HEK293 (cell line): ENCODE data around the gene SEMA4F.
A peak's percentile ranks its signal among the peaks of the same experiment; 100 is the strongest.

ENCODE experiments used
- CTCF ChIA-PET: fragments of 350-600 bp; formaldehyde crosslinking; extraction: SDS; loops from one replicate; lab custom pipeline; 2021; ENCODE audit warnings: antibody characterized with exemption; lab: Yijun Ruan, JAX
- POLR2A ChIA-PET: fragments of 300-600 bp; formaldehyde crosslinking; extraction: SDS; loops from one replicate; lab custom pipeline; 2020; ENCODE audit warnings: antibody characterized with exemption, inconsistent platforms; lab: Yijun Ruan, JAX
- H3K27ac ChIP-seq: fragments of 200-500 bp; sonication (Bioruptor generic); 2 replicates; pipeline ENCODE4 v1.5.1; 2014; ENCODE audit warnings: low read depth, low read length, control low read depth, inconsistent platforms; ENCODE audit errors: extremely low read depth
- H3K36me3 ChIP-seq, 2 experiments: fragments of 200-500 bp in 1 of 2; sonication (Bioruptor generic) in 1 of 2; 1 replicate in 1 of 2; 2 replicates in 1 of 2; pipeline ENCODE4 v1.5.1; 2014 to 2017; ENCODE audit warnings: inconsistent platforms in 2 of 2, low read length in 2 of 2; ENCODE audit not compliant: control insufficient read depth in 2 of 2, insufficient read depth in 1 of 2
- H3K4me1 ChIP-seq: fragments of 200-500 bp; sonication (Bioruptor generic); 2 replicates; pipeline ENCODE4 v1.5.1; 2014; ENCODE audit warnings: mild to moderate bottlenecking, low read length, inconsistent platforms; ENCODE audit not compliant: control insufficient read depth, insufficient read depth
- H3K4me3 ChIP-seq: 2 replicates; pipeline ENCODE4 v1.5.1; 2011; ENCODE audit warnings: low read depth, mild to moderate bottlenecking, control low read depth, low read length, moderate library complexity
- H3K9me3 ChIP-seq: fragments of 200-500 bp; sonication (Bioruptor generic); 2 replicates; pipeline ENCODE4 v1.5.1; 2014; ENCODE audit warnings: low read depth, low read length, inconsistent platforms; ENCODE audit not compliant: control insufficient read depth, insufficient read depth
- EGR2 ChIP-seq: fragments of 450-650 bp; formaldehyde crosslinking; IDR thresholded peaks from 2 replicates; pipeline ENCODE4 v1.5.1; 2016; ENCODE audit warnings: low read depth, missing biosample characterization, missing genetic modification characterization
- GFI1B ChIP-seq: fragments of 450-650 bp; formaldehyde crosslinking; IDR thresholded peaks from 2 replicates; pipeline ENCODE4 v1.5.1; 2016; ENCODE audit warnings: missing biosample characterization, missing genetic modification characterization
- HOXA7 ChIP-seq: sonication (generic); formaldehyde crosslinking; IDR thresholded peaks from 2 replicates; pipeline ENCODE4 v1.8.1; 2022; ENCODE audit warnings: missing genetic modification reagents, borderline replicate concordance
- HOXC10 ChIP-seq: sonication (generic); formaldehyde crosslinking; IDR thresholded peaks from 2 replicates; pipeline ENCODE4 v1.8.1; 2023; ENCODE audit warnings: mild to moderate bottlenecking, missing genetic modification reagents
- MYNN ChIP-seq: fragments of 450-650 bp; formaldehyde crosslinking; IDR thresholded peaks from 2 replicates; pipeline ENCODE4 v1.5.1; 2016; ENCODE audit warnings: missing biosample characterization, missing genetic modification characterization, borderline replicate concordance
- PRDM1 ChIP-seq: fragments of 450-650 bp; formaldehyde crosslinking; IDR thresholded peaks from 2 replicates; pipeline ENCODE4; 2016; ENCODE audit warnings: missing biosample characterization, missing genetic modification characterization
- SETDB1 ChIP-seq: IDR thresholded peaks from one replicate; pipeline ENCODE4 v1.6.1; 2017; ENCODE audit warnings: mild to moderate bottlenecking, low read length, moderate library complexity, mixed read lengths; ENCODE audit not compliant: insufficient read length
- ZNF112 ChIP-seq: fragments of 450-650 bp; formaldehyde crosslinking; IDR thresholded peaks from 2 replicates; pipeline ENCODE4 v1.5.0; 2017; ENCODE audit warnings: missing biosample characterization, missing genetic modification characterization
- ZNF140 ChIP-seq: fragments of 450-650 bp; formaldehyde crosslinking; IDR thresholded peaks from 2 replicates; pipeline ENCODE4 v1.5.1; 2016; ENCODE audit warnings: missing biosample characterization, missing genetic modification characterization
- ZNF16 ChIP-seq: fragments of 450-650 bp; formaldehyde crosslinking; IDR thresholded peaks from 2 replicates; pipeline ENCODE4 v1.5.1; 2016; ENCODE audit warnings: low read depth, missing biosample characterization, missing genetic modification characterization
- ZNF19 ChIP-seq: fragments of 450-650 bp; formaldehyde crosslinking; IDR thresholded peaks from 2 replicates; pipeline ENCODE4; 2016; ENCODE audit warnings: missing biosample characterization, missing genetic modification characterization, low read depth
- ZNF23 ChIP-seq: fragments of 450-650 bp; formaldehyde crosslinking; IDR thresholded peaks from 2 replicates; pipeline ENCODE4 v1.5.1; 2016; ENCODE audit warnings: missing biosample characterization, missing genetic modification characterization, borderline replicate concordance
- ZNF239 ChIP-seq: fragments of 450-650 bp; formaldehyde crosslinking; IDR thresholded peaks from 2 replicates; pipeline ENCODE4 v1.5.1; 2016; ENCODE audit warnings: missing biosample characterization, missing genetic modification characterization
- ZNF292 ChIP-seq: fragments of 450-650 bp; formaldehyde crosslinking; IDR thresholded peaks from 2 replicates; pipeline ENCODE4 v1.5.1; 2016; ENCODE audit warnings: low read depth, missing biosample characterization, missing genetic modification characterization, borderline replicate concordance
- ZNF37A ChIP-seq: fragments of 450-650 bp; IDR thresholded peaks from 2 replicates; pipeline ENCODE4 v1.5.1; 2018; ENCODE audit warnings: missing biosample characterization, missing genetic modification characterization
- ZNF521 ChIP-seq: fragments of 450-650 bp; formaldehyde crosslinking; IDR thresholded peaks from 2 replicates; pipeline ENCODE4 v1.5.1; 2017; ENCODE audit warnings: missing biosample characterization, mild to moderate bottlenecking, missing genetic modification characterization
- ZNF530 ChIP-seq: fragments of 450-650 bp; formaldehyde crosslinking; IDR thresholded peaks from 2 replicates; pipeline ENCODE4 v1.5.1; 2016; ENCODE audit warnings: low read depth, missing biosample characterization, missing genetic modification characterization
- ZNF677 ChIP-seq: fragments of 450-650 bp; IDR thresholded peaks from 2 replicates; pipeline ENCODE4 v1.5.0; 2018; ENCODE audit warnings: missing biosample characterization, mild to moderate bottlenecking, missing genetic modification characterization, moderate library complexity
- ZNF768 ChIP-seq: fragments of 450-650 bp; formaldehyde crosslinking; IDR thresholded peaks from 2 replicates; pipeline ENCODE4 v1.5.1; 2018; ENCODE audit warnings: missing biosample characterization, mild to moderate bottlenecking, missing genetic modification characterization
- ZNF830 ChIP-seq: fragments of 450-650 bp; IDR thresholded peaks from 2 replicates; pipeline ENCODE4 v1.5.0; 2018; ENCODE audit warnings: missing biosample characterization, missing genetic modification characterization, low read depth, mild to moderate bottlenecking, moderate library complexity
- TF ChIP-seq, protein P1 (sequence below): fragments of 450-650 bp; formaldehyde crosslinking; IDR thresholded peaks from 2 replicates; pipeline ENCODE4 v1.5.1; 2016; ENCODE audit warnings: missing biosample characterization, missing genetic modification characterization, borderline replicate concordance
- TF ChIP-seq, protein P2 (sequence below): fragments of 450-650 bp; formaldehyde crosslinking; IDR thresholded peaks from 2 replicates; pipeline ENCODE4 v1.5.1; 2016; ENCODE audit warnings: missing biosample characterization, missing genetic modification characterization
- TF ChIP-seq, protein P3 (sequence below): fragments of 450-650 bp; formaldehyde crosslinking; optimal IDR thresholded peaks from 2 replicates; pipeline ENCODE3; 2016; ENCODE audit warnings: missing biosample characterization, mild to moderate bottlenecking, missing genetic modification characterization
- TF ChIP-seq, protein P4 (sequence below): fragments of 450-650 bp; formaldehyde crosslinking; IDR thresholded peaks from 2 replicates; pipeline ENCODE4 v1.5.1; 2016; ENCODE audit warnings: missing biosample characterization, missing genetic modification characterization

SEMA4F gene

DNA sequence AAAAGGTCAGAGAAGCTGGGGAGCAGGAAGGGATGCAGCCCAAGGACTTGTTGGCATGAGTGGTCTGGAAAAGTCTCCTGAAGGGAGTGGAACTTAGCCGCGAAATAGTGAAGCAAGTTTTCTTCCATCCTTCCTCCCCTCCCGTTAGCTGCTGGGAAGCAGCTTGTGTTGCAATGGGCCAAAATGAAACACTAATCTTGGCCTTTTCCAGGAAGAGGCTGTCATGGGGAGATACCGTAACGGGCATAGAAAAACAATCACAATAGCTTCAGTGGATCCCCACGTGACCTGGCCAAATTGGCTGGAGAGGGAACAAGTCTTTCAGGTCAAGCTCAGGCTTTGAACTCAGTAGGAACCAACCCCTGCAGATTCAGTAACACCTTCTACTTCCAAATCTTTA lies 49.3 kb downstream of the SEMA4F start:
- Histone ChIP-seq H3K4me1 (no peaks in the 10 kb centered on the region), H3K4me3 (no peak overlapping the region), H3K27ac (no peak overlapping the region)
- CTCF ChIA-PET = interaction anchor here (0.5 to 3.4 kb wide), 2 partner anchors 11 to 100 kb away, joined by 4 to 21 read pairs; no protein-coding TSS in a partner anchor
- POLR2A ChIA-PET = interaction anchor here (3.0 kb wide), 1 partner anchor 12 kb away, joined by 7 read pairs; no protein-coding TSS in a partner anchor
- TF ChIP-seq ZNF677 (tag by site-specific recombination) = no peak
- TF ChIP-seq ZNF140 (tag by site-specific recombination) = no peak
- TF ChIP-seq ZNF830 (tag by site-specific recombination) = no peak
- TF ChIP-seq HOXC10 (CRISPR knock-in tag) = no peak
- TF ChIP-seq, all 188 proteins: peak for 0
- no peaks in the 10 kb centered on the region for H3K9me3 ChIP-seq
- no peaks in the 10 kb centered on the region for H3K36me3 ChIP-seq

DNA sequence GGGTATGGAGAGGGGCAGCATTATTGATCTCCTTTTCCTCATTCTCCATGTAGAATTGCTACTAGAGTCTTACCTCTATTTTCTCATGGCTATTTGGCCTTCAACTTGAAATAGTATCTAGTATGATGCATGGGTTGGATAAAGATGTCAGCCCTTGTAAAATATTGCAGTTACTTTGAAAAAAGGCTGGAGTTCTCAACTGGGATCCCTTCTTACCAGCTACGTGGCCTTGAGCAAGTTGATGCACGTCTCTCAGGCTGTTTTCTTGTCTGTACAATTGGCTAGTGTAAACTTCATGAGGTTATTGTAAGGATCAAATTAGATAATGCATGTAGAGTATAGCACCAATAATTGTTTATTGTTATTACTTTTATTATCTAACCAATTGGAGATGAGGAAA lies 50.2 kb downstream of the SEMA4F start:
- ChIA-PET CTCF (interaction anchor here (0.6 to 3.4 kb wide), 3 partner anchors 10 to 32 kb away, joined by 5 to 21 read pairs (median 16); no protein-coding TSS in a partner anchor), POLR2A (no interaction called here)
- Histone ChIP-seq H3K9me3 (no peaks in the 10 kb centered on the region), H3K27ac (no peak overlapping the region), H3K4me1 (no peaks in the 10 kb centered on the region), H3K4me3 (no peak overlapping the region), H3K36me3 (no peaks in the 10 kb centered on the region)
- TF ChIP-seq ZNF530 (0 out of 2 replicates have a peak, but pooled peaks have one; percentile 68), GFI1B (tag by site-specific recombination) (no peak)

DNA sequence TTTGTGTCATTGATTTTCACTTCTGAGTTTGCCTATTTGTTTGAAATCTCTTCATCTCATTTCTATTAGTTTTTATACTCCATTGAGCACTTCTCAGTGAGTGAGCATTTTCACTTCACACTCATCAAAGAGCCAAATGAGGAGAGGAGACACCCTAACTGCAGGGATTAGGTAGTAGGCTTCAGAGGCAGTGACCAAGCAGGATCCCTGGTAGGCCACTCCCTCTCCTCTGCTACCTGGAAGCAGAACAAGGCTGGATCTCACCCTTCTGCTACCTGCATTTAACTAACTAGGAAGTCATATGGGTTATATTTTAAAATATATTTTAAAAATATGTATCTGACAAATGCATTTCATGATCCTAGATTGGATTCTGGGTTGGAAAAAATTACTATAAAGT lies 52.7 kb downstream of the SEMA4F start:
- ChIA-PET CTCF (interaction anchor here (2.7 kb wide), 1 partner anchor 8 kb away, joined by 16 read pairs; no protein-coding TSS in a partner anchor), POLR2A (no interaction called here)
- TF ChIP-seq ZNF19 (tag by site-specific recombination) = no peak
- no peak for TF ChIP-seq PRDM1 (tag by site-specific recombination)
- no peak for TF ChIP-seq ZNF768 (tag by site-specific recombination)
- TF ChIP-seq, protein P1, sequence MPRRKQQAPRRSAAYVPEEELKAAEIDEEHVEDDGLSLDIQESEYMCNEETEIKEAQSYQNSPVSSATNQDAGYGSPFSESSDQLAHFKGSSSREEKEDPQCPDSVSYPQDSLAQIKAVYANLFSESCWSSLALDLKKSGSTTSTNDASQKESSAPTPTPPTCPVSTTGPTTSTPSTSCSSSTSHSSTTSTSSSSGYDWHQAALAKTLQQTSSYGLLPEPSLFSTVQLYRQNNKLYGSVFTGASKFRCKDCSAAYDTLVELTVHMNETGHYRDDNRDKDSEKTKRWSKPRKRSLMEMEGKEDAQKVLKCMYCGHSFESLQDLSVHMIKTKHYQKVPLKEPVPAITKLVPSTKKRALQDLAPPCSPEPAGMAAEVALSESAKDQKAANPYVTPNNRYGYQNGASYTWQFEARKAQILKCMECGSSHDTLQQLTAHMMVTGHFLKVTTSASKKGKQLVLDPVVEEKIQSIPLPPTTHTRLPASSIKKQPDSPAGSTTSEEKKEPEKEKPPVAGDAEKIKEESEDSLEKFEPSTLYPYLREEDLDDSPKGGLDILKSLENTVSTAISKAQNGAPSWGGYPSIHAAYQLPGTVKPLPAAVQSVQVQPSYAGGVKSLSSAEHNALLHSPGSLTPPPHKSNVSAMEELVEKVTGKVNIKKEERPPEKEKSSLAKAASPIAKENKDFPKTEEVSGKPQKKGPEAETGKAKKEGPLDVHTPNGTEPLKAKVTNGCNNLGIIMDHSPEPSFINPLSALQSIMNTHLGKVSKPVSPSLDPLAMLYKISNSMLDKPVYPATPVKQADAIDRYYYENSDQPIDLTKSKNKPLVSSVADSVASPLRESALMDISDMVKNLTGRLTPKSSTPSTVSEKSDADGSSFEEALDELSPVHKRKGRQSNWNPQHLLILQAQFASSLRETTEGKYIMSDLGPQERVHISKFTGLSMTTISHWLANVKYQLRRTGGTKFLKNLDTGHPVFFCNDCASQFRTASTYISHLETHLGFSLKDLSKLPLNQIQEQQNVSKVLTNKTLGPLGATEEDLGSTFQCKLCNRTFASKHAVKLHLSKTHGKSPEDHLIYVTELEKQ = no peak
- TF ChIP-seq, protein P2, sequence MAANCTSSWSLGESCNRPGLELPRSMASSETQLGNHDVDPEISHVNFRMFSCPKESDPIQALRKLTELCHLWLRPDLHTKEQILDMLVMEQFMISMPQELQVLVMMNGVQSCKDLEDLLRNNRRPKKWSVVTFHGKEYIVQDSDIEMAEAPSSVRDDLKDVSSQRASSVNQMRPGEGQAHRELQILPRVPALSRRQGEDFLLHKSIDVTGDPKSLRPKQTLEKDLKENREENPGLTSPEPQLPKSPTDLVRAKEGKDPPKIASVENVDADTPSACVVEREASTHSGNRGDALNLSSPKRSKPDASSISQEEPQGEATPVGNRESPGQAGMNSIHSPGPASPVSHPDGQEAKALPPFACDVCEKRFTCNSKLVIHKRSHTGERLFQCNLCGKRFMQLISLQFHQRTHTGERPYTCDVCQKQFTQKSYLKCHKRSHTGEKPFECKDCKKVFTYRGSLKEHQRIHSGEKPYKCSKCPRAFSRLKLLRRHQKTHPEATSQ (tag by site-specific recombination) = no peak
- TF ChIP-seq ZNF23 (tag by site-specific recombination) = no peak
- TF ChIP-seq ZNF239 (tag by site-specific recombination) = no peak
- no peak for TF ChIP-seq ZNF16
- TF ChIP-seq ZNF292 (tag by site-specific recombination) = no peak
- TF ChIP-seq SETDB1 = no peak
- TF ChIP-seq, protein P3, sequence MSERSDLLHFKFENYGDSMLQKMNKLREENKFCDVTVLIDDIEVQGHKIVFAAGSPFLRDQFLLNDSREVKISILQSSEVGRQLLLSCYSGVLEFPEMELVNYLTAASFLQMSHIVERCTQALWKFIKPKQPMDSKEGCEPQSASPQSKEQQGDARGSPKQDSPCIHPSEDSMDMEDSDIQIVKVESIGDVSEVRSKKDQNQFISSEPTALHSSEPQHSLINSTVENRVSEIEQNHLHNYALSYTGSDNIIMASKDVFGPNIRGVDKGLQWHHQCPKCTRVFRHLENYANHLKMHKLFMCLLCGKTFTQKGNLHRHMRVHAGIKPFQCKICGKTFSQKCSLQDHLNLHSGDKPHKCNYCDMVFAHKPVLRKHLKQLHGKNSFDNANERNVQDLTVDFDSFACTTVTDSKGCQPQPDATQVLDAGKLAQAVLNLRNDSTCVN (tag by site-specific recombination) = no peak
- TF ChIP-seq MYNN (tag by site-specific recombination) = no peak
- no peak for TF ChIP-seq ZNF112 (tag by site-specific recombination)
- no peak for TF ChIP-seq ZNF37A
- TF ChIP-seq ZNF521 (tag by site-specific recombination) = no peak
- no peak for TF ChIP-seq EGR2 (tag by site-specific recombination)
- TF ChIP-seq HOXA7 = no peak
- TF ChIP-seq, protein P4, sequence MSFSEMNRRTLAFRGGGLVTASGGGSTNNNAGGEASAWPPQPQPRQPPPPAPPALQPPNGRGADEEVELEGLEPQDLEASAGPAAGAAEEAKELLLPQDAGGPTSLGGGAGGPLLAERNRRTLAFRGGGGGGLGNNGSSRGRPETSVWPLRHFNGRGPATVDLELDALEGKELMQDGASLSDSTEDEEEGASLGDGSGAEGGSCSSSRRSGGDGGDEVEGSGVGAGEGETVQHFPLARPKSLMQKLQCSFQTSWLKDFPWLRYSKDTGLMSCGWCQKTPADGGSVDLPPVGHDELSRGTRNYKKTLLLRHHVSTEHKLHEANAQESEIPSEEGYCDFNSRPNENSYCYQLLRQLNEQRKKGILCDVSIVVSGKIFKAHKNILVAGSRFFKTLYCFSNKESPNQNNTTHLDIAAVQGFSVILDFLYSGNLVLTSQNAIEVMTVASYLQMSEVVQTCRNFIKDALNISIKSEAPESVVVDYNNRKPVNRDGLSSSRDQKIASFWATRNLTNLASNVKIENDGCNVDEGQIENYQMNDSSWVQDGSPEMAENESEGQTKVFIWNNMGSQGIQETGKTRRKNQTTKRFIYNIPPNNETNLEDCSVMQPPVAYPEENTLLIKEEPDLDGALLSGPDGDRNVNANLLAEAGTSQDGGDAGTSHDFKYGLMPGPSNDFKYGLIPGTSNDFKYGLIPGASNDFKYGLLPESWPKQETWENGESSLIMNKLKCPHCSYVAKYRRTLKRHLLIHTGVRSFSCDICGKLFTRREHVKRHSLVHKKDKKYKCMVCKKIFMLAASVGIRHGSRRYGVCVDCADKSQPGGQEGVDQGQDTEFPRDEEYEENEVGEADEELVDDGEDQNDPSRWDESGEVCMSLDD (tag by site-specific recombination) = no peak

More for the DNA sequence above, 52.7 kb downstream of the SEMA4F start:
- H3K27ac ChIP-seq = no peak overlapping the region
- no peak overlapping the region for H3K4me3 ChIP-seq
- no peaks in the 10 kb centered on the region for H3K36me3 ChIP-seq
- no peaks in the 10 kb centered on the region for H3K4me1 ChIP-seq
- H3K9me3 ChIP-seq = no peaks in the 10 kb centered on the region
